ENCODE results near the gene TRIM65.

TRIM65 gene

DNA sequence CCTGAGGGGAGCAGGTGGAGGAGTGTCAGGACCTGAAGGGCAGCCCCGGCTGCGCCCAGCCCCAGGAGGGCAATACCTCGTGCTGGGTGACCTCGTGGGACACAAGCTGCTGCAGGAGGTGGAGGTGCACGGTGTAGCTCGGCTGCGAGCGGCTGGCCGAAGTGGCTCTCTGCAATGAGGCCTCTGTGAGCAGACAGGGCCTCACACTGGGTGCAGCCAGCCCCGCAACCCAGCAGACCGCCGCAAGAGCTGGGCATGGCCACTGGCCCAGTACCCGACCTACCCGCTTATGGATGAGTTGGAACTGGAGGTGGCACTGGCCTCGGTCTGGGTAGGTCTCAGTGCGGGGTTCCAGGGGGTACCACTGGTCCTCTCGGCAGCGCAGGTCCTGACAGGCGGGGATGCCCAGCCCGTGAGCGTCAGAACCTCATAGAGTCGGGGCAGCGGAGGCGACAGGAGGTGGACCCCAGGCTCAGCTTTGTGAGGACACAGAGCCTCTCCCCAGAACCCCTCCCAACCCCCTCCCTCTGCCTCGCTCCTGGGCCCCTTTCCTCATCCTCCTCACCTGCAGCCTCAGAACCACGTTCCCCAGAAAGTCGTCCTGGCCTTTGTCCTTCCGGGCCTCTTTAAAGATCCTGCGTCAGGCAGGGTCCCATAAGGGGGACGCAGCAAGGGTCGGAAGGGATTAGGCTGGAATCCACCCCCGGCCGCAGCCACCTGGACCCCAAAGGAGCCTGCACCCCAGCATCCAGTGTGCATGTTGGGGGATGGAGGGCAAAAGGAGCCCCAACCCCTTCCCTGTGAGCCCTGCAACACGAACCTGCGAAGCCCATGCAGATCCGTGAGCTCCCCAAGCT, 56.6 kb downstream of the TRIM65 start:
- Histone ChIP-seq H3K9ac (ENCODE audit: low read length in 5 of 5) (no peak overlapping the region), H3K9me3 (ENCODE audit: control insufficient read depth in 5 of 5, low read length in 5 of 5) (no peaks in the 10 kb centered on the region), H3K4me1 (ENCODE audit: control insufficient read depth in 5 of 5, insufficient read depth in 5 of 5, low read length in 5 of 5) (peaks cover 3 to 13% (median 5%) of the 10 kb centered on the region in 5 donors), H3K27ac (ENCODE audit: low read depth, low read length) (no peak overlapping the region), H3K4me3 (ENCODE audit: low read depth in 1 of 5, low read length in 5 of 5) (no peak overlapping the region), H3K36me3 (ENCODE audit: control insufficient read depth in 5 of 5, insufficient read depth in 5 of 5, low read length in 5 of 5) (peaks cover 0 to 24% (median 3%) of the 10 kb centered on the region in 5 donors), H3K27me3 (ENCODE audit: control insufficient read depth in 5 of 5, insufficient read depth in 4 of 5, low read length in 5 of 5) (no peaks in the 10 kb centered on the region)

All from subcutaneous abdominal adipose tissue (tissue), 5 donors.